Left colon (tissue), 2 donors: ENCODE data around the gene RASGEF1B. TPM values are rescaled to one million over a fixed set of nuclear protein-coding genes. Genes with fewer than 3 reads are reported as not detected.
"Not testable (repeated sequence)": the region's sequence is repeated elsewhere in the genome, so short reads cannot be mapped to it uniquely, and the experiment has no call there.

Experiments
- ATAC-seq: fragments of 200-7000 bp; cut with Tn5 transposase; one replicate; pipeline ENCODE4 v1.9.1; 2020; ENCODE audit warnings: mild to moderate bottlenecking, moderate library complexity
- DNase-seq, 2 donors: peaks; one replicate each; pipeline ENCODE4 v3.0.0-alpha.2; 2020
- intact Hi-C, 2 donors: fragments of 100-400 bp; cut with DNase I in 1 of 2; cut with micrococcal nuclease in 1 of 2; formaldehyde crosslinking; loops; one replicate each; pipeline versions ENCODE4 v1.11.2 to v1.14.0; 2022; cut with DNase I, micrococcal nuclease
- total RNA-seq, 2 donors: library from RNA; stranded (reverse); fragmentation: NEBNext Ultra II Directional; extraction: Animal tissue kit (Norgen Biotek cat#: 25700); gene quantifications; one replicate each; pipeline ENCODE4 v1.2.1, GENCODE V29; 2021
- donor health status: DM: no; HTN: no; CAD: no.
- donor health status: DM: yes; HTN: yes; CAD: no.

Gene RASGEF1B
- total RNA-seq, 2 donors from 2014 or later, result 13.5 to 24.1 TPM

- ATAC-seq (no peak), DNase-seq (no peak)
- intact Hi-C loops, result no loop called here
Observed at GRCh38 chr4:81418572-81418971, 53.1 kb downstream of the RASGEF1B start.

GRCh38 chr4:81412946-81413495 is 58.7 kb downstream of the RASGEF1B start:
- DNase-seq, result no peak
- intact Hi-C loops, result no loop called here
- ATAC-seq, result no peak

GRCh38 chr4:81410680-81411079 is 61.0 kb downstream of the RASGEF1B start:
- ATAC-seq (no peak), DNase-seq (no peak)
- intact Hi-C loops, result no loop called here

GRCh38 chr4:81409836-81410235 is 61.9 kb downstream of the RASGEF1B start:
- DNase-seq (no peak), ATAC-seq (no peak)
- intact Hi-C loops, result loop anchor here in 1 of 2 donors (5.0 kb wide), 3 partner anchors 432 to 857 kb away; no protein-coding TSS in a partner anchor

GRCh38 chr4:81408341-81408740 is 63.4 kb downstream of the RASGEF1B start:
- ATAC-seq, result no peak
- DNase-seq, result no peak
- intact Hi-C loops, result loop anchor here in 1 of 2 donors (5.0 kb wide), 3 partner anchors 434 to 859 kb away; no protein-coding TSS in a partner anchor

GRCh38 chr4:81407726-81408125 is 64.0 kb downstream of the RASGEF1B start:
- intact Hi-C loops, result loop anchor here in 1 of 2 donors (5.0 kb wide), 3 partner anchors 435 to 860 kb away; no protein-coding TSS in a partner anchor
- no peak for ATAC-seq
- DNase-seq, result no peak

- DNase-seq, ATAC-seq: not testable (repeated sequence)
- intact Hi-C loops, result loop anchor here in 1 of 2 donors (5.0 kb wide), 3 partner anchors 436 to 861 kb away; no protein-coding TSS in a partner anchor
Observed at GRCh38 chr4:81406481-81406880, 65.2 kb downstream of the RASGEF1B start.

- ATAC-seq (peak; percentile 88), DNase-seq (no peak)
- intact Hi-C loops, result loop anchor here in 1 of 2 donors (5.0 kb wide), 3 partner anchors 436 to 861 kb away; no protein-coding TSS in a partner anchor
Observed at GRCh38 chr4:81405900-81406401, 65.8 kb downstream of the RASGEF1B start.

GRCh38 chr4:81404741-81405140 is 67.0 kb downstream of the RASGEF1B start:
- intact Hi-C loops, result loop anchor here in 1 of 2 donors (5.0 kb wide), 3 partner anchors 438 to 863 kb away; no protein-coding TSS in a partner anchor
- no peak for ATAC-seq
- DNase-seq, result no peak

- intact Hi-C loops, result no loop called here
- ATAC-seq (no peak), DNase-seq (no peak)
Observed at GRCh38 chr4:81404294-81404693, 67.4 kb downstream of the RASGEF1B start.

- intact Hi-C loops, result no loop called here
- ATAC-seq, result no peak
- no peak for DNase-seq
Observed at GRCh38 chr4:81399306-81400086, 72.2 kb downstream of the RASGEF1B start.

- ATAC-seq, result no peak
- intact Hi-C loops, result no loop called here
- DNase-seq, result no peak
Observed at GRCh38 chr4:81398379-81398778, 73.3 kb downstream of the RASGEF1B start.

GRCh38 chr4:81397635-81398034 is 74.1 kb downstream of the RASGEF1B start:
- DNase-seq, result no peak
- no peak for ATAC-seq
- intact Hi-C loops, result no loop called here

- ATAC-seq, result no peak
- no peak for DNase-seq
- intact Hi-C loops, result no loop called here
Observed at GRCh38 chr4:81395239-81395638, 76.5 kb downstream of the RASGEF1B start.

GRCh38 chr4:81392164-81392563 is 79.5 kb downstream of the RASGEF1B start:
- ATAC-seq, result no peak
- no peak for DNase-seq
- intact Hi-C loops, result no loop called here

GRCh38 chr4:81389720-81390119 is 82.0 kb downstream of the RASGEF1B start:
- ATAC-seq (no peak), DNase-seq (no peak)
- intact Hi-C loops, result no loop called here

- ATAC-seq (no peak), DNase-seq (no peak)
- intact Hi-C loops, result no loop called here
Observed at GRCh38 chr4:81380437-81380836, 91.3 kb downstream of the RASGEF1B start.

GRCh38 chr4:81378386-81378785 is 93.3 kb downstream of the RASGEF1B start:
- ATAC-seq (no peak), DNase-seq (no peak)
- intact Hi-C loops, result no loop called here

- intact Hi-C loops, result no loop called here
- ATAC-seq, result no peak
Observed at GRCh38 chr4:81377191-81377590, 94.5 kb downstream of the RASGEF1B start.

GRCh38 chr4:81376720-81377119 is 95.0 kb downstream of the RASGEF1B start:
- no peak for ATAC-seq

More at GRCh38 chr4:81377191-81377590, 94.5 kb downstream of the RASGEF1B start:
- DNase-seq, result no peak

More at GRCh38 chr4:81376720-81377119, 95.0 kb downstream of the RASGEF1B start:
- intact Hi-C loops, result no loop called here
- DNase-seq, result no peak
